T follicular helper cell (primary cell): ENCODE measurements around the gene AMPD1.

Experiments used
- DNase-seq: peaks from one replicate; pipeline ENCODE4 v3.0.0-alpha.2; 2020; ENCODE audit warnings: low read depth

AMPD1 gene

DNA sequence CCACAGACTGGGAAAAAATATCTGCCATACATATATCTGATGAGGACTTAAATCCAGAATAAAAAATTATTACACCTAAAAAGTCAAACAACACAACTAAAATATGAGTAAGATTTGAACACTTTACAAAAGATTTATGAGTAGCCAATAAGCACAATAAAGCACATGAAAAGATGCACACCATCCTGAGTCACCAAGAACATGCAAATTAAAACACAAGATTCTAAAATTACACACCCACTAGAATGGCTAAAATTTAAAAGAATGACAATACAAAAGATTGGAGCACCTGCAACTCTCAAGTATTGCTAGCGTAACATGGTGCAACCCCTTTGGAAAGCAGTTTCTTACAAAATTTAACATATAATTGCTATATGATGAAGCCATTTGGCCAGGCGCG lies 56.4 kb downstream of the AMPD1 start:
- DNase-seq = no peak

DNA sequence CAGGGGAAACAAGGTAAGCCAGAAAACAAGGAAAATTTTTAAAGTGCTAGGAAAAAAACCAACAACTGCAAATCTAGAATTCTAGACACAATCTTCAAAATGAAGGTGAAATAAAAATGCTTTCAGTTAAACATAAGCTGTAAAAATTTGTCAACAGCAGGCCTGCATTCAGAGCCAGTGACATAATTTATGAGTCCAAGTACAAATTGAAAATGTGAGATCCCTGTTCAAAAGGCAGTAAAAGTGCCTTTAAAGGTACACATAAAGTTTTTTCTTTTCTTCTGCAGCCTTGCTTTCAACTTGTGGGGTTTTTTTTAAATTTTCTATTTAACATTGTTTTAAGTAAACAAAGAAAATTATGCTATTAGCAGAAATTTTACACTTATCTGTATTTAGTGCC lies 62.9 kb downstream of the AMPD1 start:
- no peak for DNase-seq

GRCh38 chr1:114627107-114627506 lies 68.2 kb downstream of the AMPD1 start:
- DNase-seq = no peak

DNA sequence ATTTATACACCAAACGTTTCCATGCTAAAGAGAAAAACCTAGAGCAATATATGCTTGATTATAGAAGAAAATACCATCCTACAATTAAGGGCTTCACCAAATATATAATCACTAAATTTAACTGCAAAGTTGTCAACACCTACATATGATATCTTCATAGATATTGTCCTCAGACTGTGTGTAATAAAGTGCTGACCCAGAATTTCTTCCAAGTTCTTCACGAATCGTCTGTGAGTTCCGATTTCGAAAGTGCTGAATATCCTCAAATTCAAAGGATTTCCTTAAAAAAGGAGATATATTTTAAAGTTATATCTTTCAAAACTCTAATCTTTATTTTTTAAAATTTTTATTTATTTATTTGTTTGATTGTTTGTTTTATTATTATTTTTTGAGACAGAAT lies 72.0 kb downstream of the AMPD1 start:
- DNase-seq = no peak
